Measurements from ENCODE around the gene GPT2.
"Not testable (repeated sequence)": the region's sequence is repeated elsewhere in the genome, so short reads cannot be mapped to it uniquely, and the experiment has no call there.

The GPT2 gene

GRCh38 chr16:46926470-46927225, 42.5 kb downstream of the GPT2 start:
- DNase-seq = no peak

DNA sequence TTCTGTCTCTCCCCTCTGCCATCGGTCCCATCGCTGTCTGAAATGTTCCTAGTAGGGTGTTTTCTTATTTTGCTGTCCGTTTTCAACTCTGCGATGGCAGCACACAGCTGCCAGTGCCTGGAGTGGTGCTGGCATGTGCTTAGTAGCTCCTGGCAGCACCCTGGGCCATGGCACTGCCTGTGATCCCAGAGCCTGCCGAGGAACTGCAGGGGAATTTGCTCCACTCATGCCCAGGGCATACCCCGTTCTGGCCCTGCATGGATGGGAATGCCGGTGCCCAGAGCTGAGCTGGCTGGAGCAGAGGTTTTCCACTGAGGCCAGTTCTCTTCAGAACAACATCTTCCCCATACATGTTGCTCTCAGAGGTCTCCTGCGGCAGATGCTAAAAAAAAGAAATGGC, 43.1 kb downstream of the GPT2 start:
- no peak for DNase-seq

GRCh38 chr16:46928811-46929210, 44.6 kb downstream of the GPT2 start:
- DNase-seq = no peak

GRCh38 chr16:46929378-46930332, 45.5 kb downstream of the GPT2 start:
- peak; percentile 19 to 29 (median 24) for DNase-seq

DNA sequence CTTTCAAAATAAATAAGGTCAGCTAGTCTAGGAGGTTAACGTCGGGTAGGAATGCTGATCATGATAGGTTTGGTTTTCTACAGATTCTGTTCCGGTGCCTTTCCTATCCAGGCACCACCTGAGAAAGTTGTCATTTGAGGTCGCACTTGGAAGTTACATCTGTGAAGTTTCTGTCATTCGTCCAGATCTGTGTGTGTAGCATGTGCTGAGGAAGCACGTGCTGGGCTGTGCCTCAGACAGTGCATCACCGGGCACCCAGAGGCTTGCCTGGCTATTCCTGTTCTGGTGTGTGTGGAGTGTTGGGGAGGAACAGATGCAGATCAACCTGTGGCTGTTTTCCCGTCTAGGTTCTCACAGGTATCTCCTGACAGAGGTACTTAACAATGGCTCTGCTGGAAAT, 46.7 kb downstream of the GPT2 start:
- DNase-seq = no peak

DNA sequence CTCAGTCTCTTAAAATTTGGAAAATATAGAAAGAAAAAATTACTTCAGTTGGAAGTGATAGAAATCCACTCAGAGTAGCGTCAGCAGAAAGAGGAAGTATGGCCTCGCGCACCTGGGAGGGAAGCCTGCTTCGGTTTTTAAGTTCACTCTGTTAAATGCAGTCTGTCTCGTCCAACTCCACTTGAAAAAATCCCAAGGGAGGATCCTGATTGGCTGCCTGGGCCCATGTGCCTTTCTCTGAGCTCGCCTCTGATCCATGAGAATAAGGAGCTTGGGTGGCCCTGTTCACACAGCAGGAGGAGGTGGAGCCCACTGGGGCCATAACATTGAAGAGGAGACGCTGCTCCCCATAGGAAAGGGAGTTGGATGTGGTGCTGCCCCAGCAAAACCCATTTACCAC, 48.6 kb downstream of the GPT2 start:
- no peak for DNase-seq

- DNase-seq = no peak
Measured at GRCh38 chr16:46937536-46937935, 53.4 kb downstream of the GPT2 start.

GRCh38 chr16:46944713-46945112, 60.6 kb downstream of the GPT2 start:
- DNase-seq = not testable (repeated sequence)

DNA sequence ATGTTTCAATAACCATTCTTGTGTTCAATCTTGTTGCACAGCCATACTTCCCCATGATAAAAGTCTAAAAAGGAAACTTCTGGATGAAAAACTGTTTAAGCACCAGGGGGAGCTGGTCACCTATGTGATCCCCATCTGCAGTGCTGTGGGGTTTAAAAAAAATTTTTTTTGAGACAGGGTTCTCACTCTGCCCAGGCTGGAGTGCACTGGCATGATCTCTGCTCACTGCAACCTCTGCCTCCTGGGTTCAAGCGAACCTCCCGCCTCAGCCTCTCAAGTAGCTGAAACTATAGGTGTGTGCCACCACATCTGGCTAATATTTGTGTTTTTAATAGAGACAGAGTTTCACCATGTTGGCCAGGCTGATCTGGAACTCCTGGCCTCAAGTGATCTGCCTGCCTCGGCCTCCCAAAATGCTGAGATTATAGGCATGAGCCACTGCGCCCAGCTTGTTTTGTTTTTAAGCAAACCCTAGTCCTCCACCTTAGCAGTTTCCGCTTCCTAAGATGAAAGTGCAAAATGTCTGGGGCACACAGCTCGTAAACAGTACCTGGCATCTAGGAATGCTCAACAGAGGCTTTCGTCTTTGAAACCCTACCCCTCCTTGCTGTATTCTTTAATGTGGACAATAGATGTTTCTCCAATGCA, 63.9 kb downstream of the GPT2 start:
- DNase-seq = no peak

DNA sequence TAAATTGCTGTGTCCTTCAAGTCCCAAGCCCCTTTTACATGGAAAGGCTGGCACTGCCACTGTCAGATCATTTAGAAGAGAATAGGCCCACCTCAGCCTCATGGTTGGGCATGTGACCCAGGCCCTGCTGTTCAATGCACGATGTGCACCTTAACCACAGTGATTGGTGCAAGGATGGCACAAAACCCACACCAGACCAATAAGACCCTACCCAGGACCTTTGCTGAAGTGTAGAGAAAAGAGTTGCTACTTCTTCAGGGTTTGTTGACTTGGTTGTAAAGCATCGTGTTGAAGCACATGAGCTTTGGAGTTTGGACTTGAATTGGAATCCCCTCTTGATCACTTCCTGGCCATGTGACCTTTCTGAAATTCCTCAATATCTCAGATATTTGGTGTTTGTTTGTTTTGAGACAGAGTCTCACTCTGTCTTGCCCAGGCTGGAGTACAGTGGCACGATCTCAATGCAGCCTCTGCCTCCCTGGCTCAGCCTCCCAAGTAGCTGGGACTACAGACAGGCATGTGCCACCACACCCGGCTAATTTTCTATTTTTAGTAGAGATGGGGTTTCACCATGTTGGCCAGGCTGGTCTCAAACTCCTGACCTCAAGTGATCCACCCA, 64.5 kb downstream of the GPT2 start:
- no peak for DNase-seq

DNA sequence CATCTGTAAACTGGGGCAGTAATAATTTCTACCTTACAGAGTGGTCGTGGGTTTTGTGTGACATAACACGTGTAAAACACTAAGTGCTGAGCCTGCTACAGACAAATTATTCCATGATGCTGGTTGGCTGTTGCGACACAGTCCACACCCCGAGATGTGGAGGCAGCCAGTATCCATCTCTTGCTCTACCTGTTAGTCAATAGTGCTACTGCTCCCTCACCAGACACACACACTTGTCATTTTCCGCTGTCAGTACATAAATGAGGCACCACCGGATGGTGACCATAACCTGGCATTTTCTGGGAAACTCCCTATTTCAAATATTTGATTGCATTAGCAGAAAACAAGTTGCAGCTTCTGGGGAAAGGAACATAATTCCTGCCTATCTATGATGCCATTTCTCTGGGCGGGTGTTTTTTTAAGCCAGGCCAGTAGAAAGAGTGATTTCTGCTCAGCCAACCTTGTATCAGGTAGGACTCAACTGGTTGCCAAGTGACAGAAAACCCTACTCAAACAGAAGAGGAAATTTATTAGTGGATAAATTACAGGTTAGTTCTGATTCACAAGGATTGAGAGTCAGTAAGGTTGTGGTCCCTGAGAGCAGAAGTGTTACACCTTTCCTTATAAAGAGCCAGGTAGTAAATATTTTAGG, 65.2 kb downstream of the GPT2 start:
- DNase-seq = no peak

- no peak for DNase-seq
Measured at GRCh38 chr16:46950009-46950408, 65.8 kb downstream of the GPT2 start.

DNA sequence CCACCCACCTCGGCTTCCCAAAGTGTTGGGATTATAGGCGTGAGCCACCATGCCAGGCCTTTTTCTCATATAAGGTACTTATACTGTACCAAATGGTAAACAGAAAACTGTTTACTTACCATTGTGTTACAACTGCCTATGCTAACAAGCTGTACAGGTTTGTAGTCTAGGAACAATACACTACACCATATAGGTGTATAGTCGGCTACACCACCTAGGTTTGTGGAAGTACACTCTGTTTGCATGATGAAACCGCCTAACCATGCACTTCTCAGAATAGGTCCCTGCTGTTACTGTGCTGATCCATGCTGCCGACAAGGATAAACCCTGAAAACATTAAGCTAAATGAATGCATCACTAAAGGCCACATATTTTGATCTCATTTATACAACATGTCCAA, 70.4 kb downstream of the GPT2 start:
- no peak for DNase-seq

DNA sequence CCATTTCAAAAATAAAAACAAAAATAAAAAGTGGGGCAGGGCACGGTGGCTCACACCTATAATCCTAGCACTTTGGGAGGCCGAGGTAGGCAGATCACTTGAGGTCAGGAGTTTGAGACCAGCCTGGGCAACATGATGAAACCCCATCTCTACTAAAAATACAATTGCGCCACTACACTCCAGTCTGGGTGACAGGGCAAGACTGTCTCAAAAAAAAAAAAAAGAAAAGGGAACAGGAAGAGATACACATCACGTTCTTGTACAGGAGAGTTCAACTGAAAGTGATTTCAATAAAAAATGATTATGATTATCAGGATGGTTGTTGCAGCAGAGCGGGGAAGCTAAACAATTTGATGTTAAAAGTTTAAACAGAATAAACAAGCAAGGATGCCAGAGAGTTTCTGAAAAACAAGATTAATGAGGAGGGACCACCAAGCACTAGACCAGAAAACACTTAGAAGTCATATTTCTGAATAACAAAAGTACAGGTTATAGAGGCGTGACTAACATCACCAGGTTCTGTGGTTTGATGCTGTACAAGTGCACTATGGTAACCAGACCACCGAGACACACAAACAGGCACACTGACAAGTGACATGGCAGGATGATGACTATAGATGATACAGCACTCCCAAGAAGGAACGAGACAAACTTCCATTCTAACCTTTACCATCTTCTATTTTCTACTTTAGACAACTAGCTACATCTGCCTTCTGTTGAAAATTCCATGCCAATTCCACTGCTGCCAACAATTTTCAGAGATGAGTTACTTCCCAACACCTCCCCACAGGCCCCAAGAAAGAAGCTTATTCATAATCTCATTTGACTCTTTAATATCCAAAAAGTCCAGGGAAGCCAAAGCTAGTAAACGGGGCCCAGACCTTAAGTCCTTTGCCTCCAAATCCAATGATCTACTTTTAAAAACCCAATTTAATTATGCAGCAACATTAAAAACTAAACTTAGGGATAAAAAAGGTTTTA, 77.5 kb downstream of the GPT2 start:
- no peak for DNase-seq

- DNase-seq = no peak
Measured at GRCh38 chr16:46962629-46963028, 78.5 kb downstream of the GPT2 start.

DNA sequence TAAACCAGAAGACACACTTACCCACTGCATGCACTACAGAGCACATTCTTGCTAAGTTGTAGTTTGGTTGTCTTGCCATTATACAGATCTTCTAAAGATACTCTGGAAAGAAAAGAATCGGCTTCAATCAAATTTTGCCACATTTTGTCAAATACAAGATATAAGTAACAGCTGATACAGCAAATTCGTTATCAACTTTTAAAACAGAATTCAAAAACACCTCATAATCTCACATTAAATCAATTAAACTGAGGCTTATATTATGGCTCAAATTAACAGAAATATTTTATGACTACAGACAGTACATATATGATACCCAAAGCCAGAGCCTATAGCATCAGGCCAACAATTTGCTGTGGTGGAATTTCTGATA, 83.9 kb downstream of the GPT2 start:
- no peak for DNase-seq

GRCh38 chr16:46970089-46970488, 85.9 kb downstream of the GPT2 start:
- no peak for DNase-seq

GRCh38 chr16:46971271-46971670, 87.1 kb downstream of the GPT2 start:
- no peak for DNase-seq

GRCh38 chr16:46972429-46973206, 88.5 kb downstream of the GPT2 start:
- peak in 2 of 4 experiments; percentile 13 to 27 for DNase-seq

GRCh38 chr16:46973207-46973995, 89.2 kb downstream of the GPT2 start, which contains the start of gene DNAJA2:
Gene DNAJA2 (minus strand): TSS chr16:46973674. CDS start chr16:46973572, 102 bp downstream.
- DNase-seq = peak; percentile 83 to 93 (median 89)
